SK-N-SH (cell line): Measurements from ENCODE around the gene METRNL. TPM values are rescaled to one million over a fixed set of nuclear protein-coding genes. Genes with fewer than 3 reads are reported as not detected.

Experiments used
- CTCF ChIA-PET: fragments of 300-600, 350-600 bp; formaldehyde crosslinking; extraction: SDS; loops from one replicate; lab custom pipeline; 2021; lab: Yijun Ruan, JAX
- POLR2A ChIA-PET: fragments of 350-600 bp; sonication (Branson Sonifier 250); formaldehyde crosslinking; extraction: SDS; loops from one replicate; lab custom pipeline; 2020; ENCODE audit warnings: antibody characterized with exemption, inconsistent platforms; lab: Yijun Ruan, JAX
- DNase-seq: peaks from one replicate; pipeline ENCODE4 v3.0.0; 2012
- H2AFZ ChIP-seq: fragments of 200-600 bp; sonication (generic); 2 replicates; pipeline ENCODE4 v1.8.1; 2016; ENCODE audit warnings: antibody characterized with exemption, mild to moderate bottlenecking, low read depth
- H3F3A ChIP-seq: fragments of 200-600 bp; sonication (generic); replicated peaks from 2 replicates; pipeline ENCODE3; 2016; ENCODE audit warnings: antibody characterized with exemption, mild to moderate bottlenecking; ENCODE audit not compliant: insufficient read depth
- H3K27ac ChIP-seq, 2 experiments: fragments of 200-500 bp in 1 of 2; fragments of 200-600 bp in 1 of 2; sonication (Bioruptor generic) in 1 of 2; sonication (generic), shearing (Covaris generic) in 1 of 2; 2 replicates each; pipeline versions ENCODE4 v1.5.1 to v1.6.1; 2014 to 2016; ENCODE audit warnings: low read depth in 2 of 2, inconsistent platforms in 1 of 2, low read length in 1 of 2, mild to moderate bottlenecking in 1 of 2, mixed read lengths in 1 of 2
- H3K27me3 ChIP-seq: fragments of 200-600 bp; sonication (generic), shearing (Covaris generic); 2 replicates; pipeline ENCODE4 v1.6.1; 2016; ENCODE audit warnings: mixed run types; ENCODE audit not compliant: insufficient read depth
- H3K36me3 ChIP-seq, 2 experiments: fragments of 200-500 bp in 1 of 2; fragments of 200-600 bp in 1 of 2; sonication (Bioruptor generic) in 1 of 2; sonication (generic) in 1 of 2; replicated peaks in 1 of 2; 2 replicates each; pipeline versions ENCODE3 to v1.5.1; 2014 to 2016; ENCODE audit warnings: low read length in 1 of 2, mild to moderate bottlenecking in 1 of 2; ENCODE audit not compliant: insufficient read depth in 2 of 2, control insufficient read depth in 1 of 2
- H3K4me1 ChIP-seq, 2 experiments: fragments of 200-500 bp in 1 of 2; fragments of 200-600 bp in 1 of 2; sonication (Bioruptor generic) in 1 of 2; sonication (generic), shearing (Covaris generic) in 1 of 2; 2 replicates each; pipeline versions ENCODE4 v1.5.1 to v1.6.1; 2014 to 2016; ENCODE audit warnings: low read depth in 1 of 2, low read length in 1 of 2, mixed run types in 1 of 2; ENCODE audit not compliant: insufficient read depth in 2 of 2, control insufficient read depth in 1 of 2
- H3K4me2 ChIP-seq: fragments of 200-600 bp; sonication (generic), shearing (Covaris generic); 2 replicates; pipeline ENCODE4 v1.6.1; 2017; ENCODE audit warnings: mixed run types
- H3K4me3 ChIP-seq, 2 experiments: fragments of 200-500 bp in 1 of 2; fragments of 200-600 bp in 1 of 2; sonication (Bioruptor generic) in 1 of 2; sonication (generic), shearing (Covaris generic) in 1 of 2; 2 replicates each; pipeline versions ENCODE4 v1.5.1 to v1.8.1; 2014 to 2016; ENCODE audit warnings: low read depth in 2 of 2, inconsistent platforms in 1 of 2, low read length in 1 of 2, mild to moderate bottlenecking in 1 of 2, mixed read lengths in 1 of 2, moderate library complexity in 1 of 2
- H3K79me2 ChIP-seq: fragments of 200-600 bp; sonication (generic); 2 replicates; pipeline ENCODE4 v1.8.1; 2017; ENCODE audit warnings: mild to moderate bottlenecking; ENCODE audit not compliant: insufficient read depth
- H3K9ac ChIP-seq: fragments of 200-600 bp; sonication (generic); 2 replicates; pipeline ENCODE4 v1.6.1; 2017; ENCODE audit warnings: mixed run types
- H3K9me2 ChIP-seq: fragments of 200-600 bp; sonication (generic); 2 replicates; pipeline ENCODE4 v1.6.1; 2017; ENCODE audit warnings: mixed run types
- H3K9me3 ChIP-seq: fragments of 200-600 bp; sonication (generic); 2 replicates; pipeline ENCODE4 v1.6.1; 2017; ENCODE audit warnings: mixed run types, mild to moderate bottlenecking, moderate library complexity
- H4K20me1 ChIP-seq: fragments of 200-600 bp; sonication (generic); 2 replicates; pipeline ENCODE4 v1.6.1; 2017; ENCODE audit warnings: mild to moderate bottlenecking, mixed run types; ENCODE audit not compliant: insufficient read depth
- CHD2 ChIP-seq: fragments of 150-350 bp; IDR thresholded peaks from 2 replicates; pipeline ENCODE4 v1.6.1; 2018; ENCODE audit warnings: low read length; ENCODE audit not compliant: partially characterized antibody
- ELF1 ChIP-seq: IDR thresholded peaks from 2 replicates; pipeline ENCODE4 v1.4.0; 2012
- EP300 ChIP-seq, 2 experiments: IDR thresholded peaks; 2 replicates each; pipeline versions ENCODE4 v1.4.0 to v1.6.1; 2012; ENCODE audit warnings: borderline replicate concordance in 1 of 2, low read depth in 1 of 2, low read length in 1 of 2
- EZH2phosphoT487 ChIP-seq: fragments of 200-600 bp; sonication (generic); IDR thresholded peaks from 2 replicates; pipeline ENCODE4 v1.6.1; 2017; ENCODE audit warnings: low read depth, mixed run types, mild to moderate bottlenecking, antibody characterized with exemption, moderate library complexity, borderline replicate concordance
- FOXJ3 ChIP-seq: sonication (generic); formaldehyde crosslinking; IDR thresholded peaks from 2 replicates; pipeline ENCODE4 v1.5.1; 2020; ENCODE audit warnings: mild to moderate bottlenecking, missing genetic modification reagents
- GABPA ChIP-seq: IDR thresholded peaks from 2 replicates; pipeline ENCODE4 v1.4.0; 2012; ENCODE audit warnings: low read depth, mild to moderate bottlenecking
- GATA2 ChIP-seq: sonication (generic); formaldehyde crosslinking; IDR thresholded peaks from 2 replicates; pipeline ENCODE4 v1.5.0; 2020; ENCODE audit warnings: mild to moderate bottlenecking, missing genetic modification reagents
- NFIC ChIP-seq: IDR thresholded peaks from 2 replicates; pipeline ENCODE4 v1.4.0; 2012; ENCODE audit warnings: borderline replicate concordance
- NRF1 ChIP-seq: IDR thresholded peaks from 2 replicates; pipeline ENCODE4 v1.6.1; 2012; ENCODE audit warnings: low read depth, mild to moderate bottlenecking, low read length
- POLR2AphosphoS5 ChIP-seq: IDR thresholded peaks from 2 replicates; pipeline ENCODE4 v1.6.1; 2012; ENCODE audit warnings: low read depth, low read length
- RAD21 ChIP-seq: IDR thresholded peaks from 2 replicates; pipeline ENCODE4 v1.6.1; 2012; ENCODE audit warnings: mild to moderate bottlenecking, low read length
- RFX5 ChIP-seq: IDR thresholded peaks from 2 replicates; pipeline ENCODE4 v1.6.1; 2012; ENCODE audit warnings: mild to moderate bottlenecking, improper control_type of control experiment, low read length
- RXRA ChIP-seq: IDR thresholded peaks from 2 replicates; pipeline ENCODE4 v1.4.0; 2012; ENCODE audit warnings: low read depth, mild to moderate bottlenecking, borderline replicate concordance
- TAF1 ChIP-seq: IDR thresholded peaks from 2 replicates; pipeline ENCODE4 v1.6.1; 2012; ENCODE audit warnings: low read depth, mild to moderate bottlenecking, low read length, moderate library complexity, borderline replicate concordance
- TEAD4 ChIP-seq: IDR thresholded peaks from 2 replicates; pipeline ENCODE4 v1.4.0; 2012; ENCODE audit warnings: mild to moderate bottlenecking, borderline replicate concordance; ENCODE audit not compliant: insufficient read depth
- YY1 ChIP-seq: IDR thresholded peaks from 2 replicates; pipeline ENCODE4 v1.4.0; 2012; ENCODE audit warnings: low read depth, mild to moderate bottlenecking
- WGBS: methylation state at CpG from one replicate; pipeline ENCODE4 v1.1.6; 2017; ENCODE audit warnings: low lambda C conversion rate; 5-methylcytosine and 5-hydroxymethylcytosine counted together
- polyA plus RNA-seq, 3 experiments: library from polyadenylated mRNA; depleted of rRNA; stranded (reverse); fragments of >200 nt; gene quantifications; 2 replicates each; pipeline ENCODE4 v1.2.3, GENCODE V29; 2012
- TF ChIP-seq, protein P1 (sequence below): IDR thresholded peaks from 2 replicates; pipeline ENCODE4 v1.4.0; 2012; ENCODE audit warnings: low read depth
- TF ChIP-seq, protein P2 (sequence below): IDR thresholded peaks from 2 replicates; pipeline ENCODE4; 2012
- TF ChIP-seq, protein P3 (sequence below): IDR thresholded peaks from 2 replicates; pipeline ENCODE4 v1.4.0; 2012; ENCODE audit warnings: low read depth, borderline replicate concordance
- TF ChIP-seq, protein P4 (sequence below): IDR thresholded peaks from 2 replicates; pipeline ENCODE4 v1.6.1; 2012; ENCODE audit warnings: mild to moderate bottlenecking, low read depth, low read length, moderate library complexity

METRNL gene
- polyA plus RNA-seq, 1 of the 3 experiments (the other 2 are of a cell fraction) = 75.5 TPM

DNA sequence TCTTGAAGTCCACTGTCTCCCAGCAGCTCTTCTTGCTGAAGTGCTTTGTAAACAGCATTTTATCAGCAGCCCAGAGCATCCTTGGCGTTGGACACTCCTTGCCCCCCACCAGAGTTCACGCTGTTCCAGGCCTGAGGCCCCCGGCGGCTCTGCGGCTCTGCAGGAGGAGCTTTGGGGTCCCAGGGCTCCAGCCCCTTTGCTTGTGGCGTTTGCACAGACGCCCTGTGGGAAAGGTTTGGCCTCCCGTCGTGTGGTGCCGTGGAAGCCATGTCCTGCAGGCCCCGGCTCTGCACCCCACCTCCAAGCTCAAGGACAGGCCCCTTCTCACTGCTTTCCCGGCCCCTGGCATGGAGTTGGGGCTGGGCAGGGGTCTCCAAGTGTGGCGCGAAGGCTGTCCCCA, 14.1 kb downstream of the METRNL start:
- Histone ChIP-seq H3K9ac (no peak overlapping the region), H3K4me1 (peaks cover 0 to 2% of the 10 kb centered on the region in 2 experiments; a peak in 2 of 4 replicates), H3K4me2 (no peak overlapping the region), H3K4me3 (no peak overlapping the region), H2AFZ (no peak overlapping the region), H3K9me2 (no peaks in the 10 kb centered on the region), H3K9me3 (no peaks in the 10 kb centered on the region), H3F3A (peaks cover 10% of the 10 kb centered on the region), H4K20me1 (peaks cover 79% of the 10 kb centered on the region), H3K36me3 (peaks cover 31 to 47% of the 10 kb centered on the region in 2 experiments), H3K79me2 (peaks cover 46% of the 10 kb centered on the region), H3K27me3 (no peaks in the 10 kb centered on the region), H3K27ac (no peak overlapping the region)
- TF ChIP-seq FOXJ3 (no peak), CHD2 (no peak), RXRA (no peak), ELF1 (no peak), GABPA (no peak), POLR2AphosphoS5 (no peak), RFX5 (no peak), NRF1 (no peak), NFIC (no peak), YY1 (no peak), GATA2 (CRISPR knock-in tag) (no peak), TEAD4 (no peak), EZH2phosphoT487 (no peak), TAF1 (no peak), RAD21 (no peak), EP300 (IDR thresholded peaks at IDR 0.05; ENCODE audit: borderline replicate concordance in 1 of 2, low read depth in 1 of 2, low read length in 1 of 2) (no peak)
- TF ChIP-seq, protein P1, sequence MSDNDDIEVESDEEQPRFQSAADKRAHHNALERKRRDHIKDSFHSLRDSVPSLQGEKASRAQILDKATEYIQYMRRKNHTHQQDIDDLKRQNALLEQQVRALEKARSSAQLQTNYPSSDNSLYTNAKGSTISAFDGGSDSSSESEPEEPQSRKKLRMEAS = no peak
- TF ChIP-seq, protein P2, sequence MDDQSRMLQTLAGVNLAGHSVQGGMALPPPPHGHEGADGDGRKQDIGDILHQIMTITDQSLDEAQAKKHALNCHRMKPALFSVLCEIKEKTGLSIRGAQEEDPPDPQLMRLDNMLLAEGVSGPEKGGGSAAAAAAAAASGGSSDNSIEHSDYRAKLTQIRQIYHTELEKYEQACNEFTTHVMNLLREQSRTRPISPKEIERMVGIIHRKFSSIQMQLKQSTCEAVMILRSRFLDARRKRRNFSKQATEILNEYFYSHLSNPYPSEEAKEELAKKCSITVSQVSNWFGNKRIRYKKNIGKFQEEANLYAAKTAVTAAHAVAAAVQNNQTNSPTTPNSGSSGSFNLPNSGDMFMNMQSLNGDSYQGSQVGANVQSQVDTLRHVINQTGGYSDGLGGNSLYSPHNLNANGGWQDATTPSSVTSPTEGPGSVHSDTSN = no peak
- TF ChIP-seq, protein P3, sequence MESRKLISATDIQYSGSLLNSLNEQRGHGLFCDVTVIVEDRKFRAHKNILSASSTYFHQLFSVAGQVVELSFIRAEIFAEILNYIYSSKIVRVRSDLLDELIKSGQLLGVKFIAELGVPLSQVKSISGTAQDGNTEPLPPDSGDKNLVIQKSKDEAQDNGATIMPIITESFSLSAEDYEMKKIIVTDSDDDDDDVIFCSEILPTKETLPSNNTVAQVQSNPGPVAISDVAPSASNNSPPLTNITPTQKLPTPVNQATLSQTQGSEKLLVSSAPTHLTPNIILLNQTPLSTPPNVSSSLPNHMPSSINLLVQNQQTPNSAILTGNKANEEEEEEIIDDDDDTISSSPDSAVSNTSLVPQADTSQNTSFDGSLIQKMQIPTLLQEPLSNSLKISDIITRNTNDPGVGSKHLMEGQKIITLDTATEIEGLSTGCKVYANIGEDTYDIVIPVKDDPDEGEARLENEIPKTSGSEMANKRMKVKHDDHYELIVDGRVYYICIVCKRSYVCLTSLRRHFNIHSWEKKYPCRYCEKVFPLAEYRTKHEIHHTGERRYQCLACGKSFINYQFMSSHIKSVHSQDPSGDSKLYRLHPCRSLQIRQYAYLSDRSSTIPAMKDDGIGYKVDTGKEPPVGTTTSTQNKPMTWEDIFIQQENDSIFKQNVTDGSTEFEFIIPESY = no peak
- TF ChIP-seq, protein P4, sequence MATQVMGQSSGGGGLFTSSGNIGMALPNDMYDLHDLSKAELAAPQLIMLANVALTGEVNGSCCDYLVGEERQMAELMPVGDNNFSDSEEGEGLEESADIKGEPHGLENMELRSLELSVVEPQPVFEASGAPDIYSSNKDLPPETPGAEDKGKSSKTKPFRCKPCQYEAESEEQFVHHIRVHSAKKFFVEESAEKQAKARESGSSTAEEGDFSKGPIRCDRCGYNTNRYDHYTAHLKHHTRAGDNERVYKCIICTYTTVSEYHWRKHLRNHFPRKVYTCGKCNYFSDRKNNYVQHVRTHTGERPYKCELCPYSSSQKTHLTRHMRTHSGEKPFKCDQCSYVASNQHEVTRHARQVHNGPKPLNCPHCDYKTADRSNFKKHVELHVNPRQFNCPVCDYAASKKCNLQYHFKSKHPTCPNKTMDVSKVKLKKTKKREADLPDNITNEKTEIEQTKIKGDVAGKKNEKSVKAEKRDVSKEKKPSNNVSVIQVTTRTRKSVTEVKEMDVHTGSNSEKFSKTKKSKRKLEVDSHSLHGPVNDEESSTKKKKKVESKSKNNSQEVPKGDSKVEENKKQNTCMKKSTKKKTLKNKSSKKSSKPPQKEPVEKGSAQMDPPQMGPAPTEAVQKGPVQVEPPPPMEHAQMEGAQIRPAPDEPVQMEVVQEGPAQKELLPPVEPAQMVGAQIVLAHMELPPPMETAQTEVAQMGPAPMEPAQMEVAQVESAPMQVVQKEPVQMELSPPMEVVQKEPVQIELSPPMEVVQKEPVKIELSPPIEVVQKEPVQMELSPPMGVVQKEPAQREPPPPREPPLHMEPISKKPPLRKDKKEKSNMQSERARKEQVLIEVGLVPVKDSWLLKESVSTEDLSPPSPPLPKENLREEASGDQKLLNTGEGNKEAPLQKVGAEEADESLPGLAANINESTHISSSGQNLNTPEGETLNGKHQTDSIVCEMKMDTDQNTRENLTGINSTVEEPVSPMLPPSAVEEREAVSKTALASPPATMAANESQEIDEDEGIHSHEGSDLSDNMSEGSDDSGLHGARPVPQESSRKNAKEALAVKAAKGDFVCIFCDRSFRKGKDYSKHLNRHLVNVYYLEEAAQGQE = no peak
- ChIA-PET POLR2A (no interaction called here), CTCF (interaction anchor here (1.1 kb wide), 1 partner anchor 208 kb away, joined by 3 read pairs; no protein-coding TSS in a partner anchor)
- 92% methylated on average over 14 of the region's 14 CpGs for WGBS
- DNase-seq = no peak
